Tibial nerve (tissue), 3 donors: ENCODE results near the gene CFAP43.

Experiments
- POLR2A ChIP-seq, 2 donors: fragments of 450-650 bp; IDR thresholded peaks; one replicate each; pipeline ENCODE4 v1.6.1; 2017; ENCODE audit warnings: antibody characterized with exemption in 2 of 2, mild to moderate bottlenecking in 2 of 2, moderate library complexity in 2 of 2
- TF ChIP-seq, protein P1 (sequence below), 5 experiments: fragments of 200-600 bp in 3 of 5; fragments of 450-650 bp in 2 of 5; sonication (generic) in 3 of 5; IDR thresholded peaks; one replicate each; pipeline ENCODE4 v1.5.1; 2016 to 2019; ENCODE audit warnings: antibody characterized with exemption in 5 of 5, mild to moderate bottlenecking in 3 of 5, moderate library complexity in 2 of 5

DNA sequence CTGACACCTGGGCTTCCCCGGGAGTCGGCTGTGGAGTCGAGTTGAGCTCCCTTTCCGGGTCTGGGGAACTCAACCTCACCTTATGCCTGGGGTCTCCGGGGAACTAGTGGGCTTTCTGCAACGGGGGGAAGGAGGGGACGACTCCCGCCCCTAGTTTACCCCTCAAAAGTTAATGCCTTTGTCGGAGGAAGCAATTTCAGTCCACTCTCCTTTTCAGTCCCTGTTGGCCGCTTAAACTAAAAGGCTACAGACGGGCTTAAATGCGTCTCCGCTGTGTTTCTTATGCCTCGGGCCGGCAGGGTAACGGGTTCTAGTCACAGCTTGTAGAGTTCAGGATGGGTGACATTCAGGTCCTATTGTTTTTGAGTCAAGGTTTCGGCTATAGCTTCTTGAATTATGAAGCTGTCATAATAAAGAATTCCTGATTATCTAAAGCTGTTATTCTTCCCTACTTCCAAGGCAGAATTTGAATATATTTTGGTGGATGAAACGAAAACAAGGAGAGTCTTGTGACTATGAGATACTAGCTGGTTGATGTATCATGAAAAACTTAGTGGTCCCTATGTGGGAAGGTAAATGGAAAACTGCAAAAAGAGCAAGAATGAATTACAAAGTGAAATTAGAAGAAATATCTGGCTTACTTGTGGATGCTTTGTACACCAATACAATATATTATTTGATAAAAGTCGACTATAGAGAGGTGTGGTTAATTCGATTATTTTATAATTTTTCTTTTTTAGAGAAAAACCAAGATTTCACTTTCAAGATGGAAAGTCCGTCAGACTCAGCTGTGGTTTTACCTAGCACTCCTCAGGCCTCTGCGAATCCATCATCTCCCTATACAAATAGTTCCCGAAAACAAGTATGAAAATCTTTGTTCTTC is 109.7 kb downstream of the CFAP43 start:
- no peak for TF ChIP-seq POLR2A (IDR thresholded peaks at IDR 0.05)
- TF ChIP-seq, protein P1, sequence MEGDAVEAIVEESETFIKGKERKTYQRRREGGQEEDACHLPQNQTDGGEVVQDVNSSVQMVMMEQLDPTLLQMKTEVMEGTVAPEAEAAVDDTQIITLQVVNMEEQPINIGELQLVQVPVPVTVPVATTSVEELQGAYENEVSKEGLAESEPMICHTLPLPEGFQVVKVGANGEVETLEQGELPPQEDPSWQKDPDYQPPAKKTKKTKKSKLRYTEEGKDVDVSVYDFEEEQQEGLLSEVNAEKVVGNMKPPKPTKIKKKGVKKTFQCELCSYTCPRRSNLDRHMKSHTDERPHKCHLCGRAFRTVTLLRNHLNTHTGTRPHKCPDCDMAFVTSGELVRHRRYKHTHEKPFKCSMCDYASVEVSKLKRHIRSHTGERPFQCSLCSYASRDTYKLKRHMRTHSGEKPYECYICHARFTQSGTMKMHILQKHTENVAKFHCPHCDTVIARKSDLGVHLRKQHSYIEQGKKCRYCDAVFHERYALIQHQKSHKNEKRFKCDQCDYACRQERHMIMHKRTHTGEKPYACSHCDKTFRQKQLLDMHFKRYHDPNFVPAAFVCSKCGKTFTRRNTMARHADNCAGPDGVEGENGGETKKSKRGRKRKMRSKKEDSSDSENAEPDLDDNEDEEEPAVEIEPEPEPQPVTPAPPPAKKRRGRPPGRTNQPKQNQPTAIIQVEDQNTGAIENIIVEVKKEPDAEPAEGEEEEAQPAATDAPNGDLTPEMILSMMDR (IDR thresholded peaks at IDR 0.05), result no peak
